ENCODE data around the gene NRXN3. TPM values are rescaled to one million over a fixed set of nuclear protein-coding genes. Genes with fewer than 3 reads are reported as not detected.

Gene NRXN3
- total RNA-seq, 1 experiment from 2014 or later, result not detected

- ChIA-PET CTCF (no interaction called here), POLR2A (ENCODE audit: unreplicated experiment) (no interaction called here)
- Histone ChIP-seq H3K4me2 (no peak overlapping the region), H3K27ac (no peak overlapping the region), H4K20me1 (ENCODE audit: insufficient read depth) (no peaks in the 10 kb centered on the region), H3K9me2 (ENCODE audit: insufficient read depth) (no peaks in the 10 kb centered on the region), H2AFZ (no peak overlapping the region), H3F3A (ENCODE audit: insufficient read depth, low read depth) (no peaks in the 10 kb centered on the region), H3K36me3 (ENCODE audit: low read depth) (no peaks in the 10 kb centered on the region), H3K4me3 (no peak overlapping the region), H3K79me2 (ENCODE audit: low read depth) (no peaks in the 10 kb centered on the region), H3K4me1 (replicated peaks; ENCODE audit: insufficient read depth) (no peaks in the 10 kb centered on the region), H3K9me3 (ENCODE audit: insufficient read depth, low read depth) (0 out of 2 replicates have a peak, but pooled peaks cover 2% of the 10 kb centered on the region), H3K27me3 (ENCODE audit: insufficient read depth, low read depth) (no peaks in the 10 kb centered on the region)
- intact Hi-C loops (cut with micrococcal nuclease; ENCODE audit: unreplicated experiment), result no loop called here
- TF ChIP-seq EZH2 (IDR thresholded peaks at IDR 0.05; ENCODE audit: low read depth) (no peak), CTCF (conservative IDR thresholded peaks at IDR 0.05) (no peak)
- no TSS peak for BruUV-seq (replicated peaks)
- no peak for DNase-seq
Observed at GRCh38 chr14:79734656-79735055, 1564.5 kb downstream of the NRXN3 start.

- no peak overlapping the region for H2AFZ ChIP-seq
- no peaks in the 10 kb centered on the region for H3K36me3 ChIP-seq (ENCODE audit: low read depth)
- H3K4me1 ChIP-seq (replicated peaks; ENCODE audit: insufficient read depth), result no peaks in the 10 kb centered on the region
- BruUV-seq (replicated peaks), result no TSS peak
- POLR2A ChIA-PET (ENCODE audit: unreplicated experiment), result no interaction called here
- H3K9me3 ChIP-seq (ENCODE audit: insufficient read depth, low read depth), result 0 out of 2 replicates have a peak, but pooled peaks cover 2% of the 10 kb centered on the region
- no peaks in the 10 kb centered on the region for H4K20me1 ChIP-seq (ENCODE audit: insufficient read depth)
- no peak for DNase-seq
- no peak overlapping the region for H3K4me3 ChIP-seq
- H3K79me2 ChIP-seq (ENCODE audit: low read depth), result no peaks in the 10 kb centered on the region
- H3K4me2 ChIP-seq, result no peak overlapping the region
- no peaks in the 10 kb centered on the region for H3K9me2 ChIP-seq (ENCODE audit: insufficient read depth)
- intact Hi-C loops (cut with micrococcal nuclease; ENCODE audit: unreplicated experiment), result no loop called here
- CTCF ChIA-PET, result no interaction called here
- H3K27ac ChIP-seq, result no peak overlapping the region
- H3F3A ChIP-seq (ENCODE audit: insufficient read depth, low read depth), result no peaks in the 10 kb centered on the region
- no peak for TF ChIP-seq EZH2 (IDR thresholded peaks at IDR 0.05; ENCODE audit: low read depth)
- TF ChIP-seq CTCF (conservative IDR thresholded peaks at IDR 0.05), result no peak
- H3K27me3 ChIP-seq (ENCODE audit: insufficient read depth, low read depth), result no peaks in the 10 kb centered on the region
Observed at GRCh38 chr14:79735121-79735520, 1564.9 kb downstream of the NRXN3 start.

GRCh38 chr14:79740066-79740601 lies 1570.0 kb downstream of the NRXN3 start:
- DNase-seq, result no peak
- no peaks in the 10 kb centered on the region for H3K36me3 ChIP-seq (ENCODE audit: low read depth)
- no TSS peak for BruUV-seq (replicated peaks)
- no peaks in the 10 kb centered on the region for H4K20me1 ChIP-seq (ENCODE audit: insufficient read depth)
- H3K27ac ChIP-seq, result no peak overlapping the region
- no peak for TF ChIP-seq CTCF (conservative IDR thresholded peaks at IDR 0.05)
- no peak for TF ChIP-seq EZH2 (IDR thresholded peaks at IDR 0.05; ENCODE audit: low read depth)
- H3K79me2 ChIP-seq (ENCODE audit: low read depth), result no peaks in the 10 kb centered on the region
- no peaks in the 10 kb centered on the region for H3K27me3 ChIP-seq (ENCODE audit: insufficient read depth, low read depth)
- no peak overlapping the region for H3K4me3 ChIP-seq
- no peaks in the 10 kb centered on the region for H3F3A ChIP-seq (ENCODE audit: insufficient read depth, low read depth)
- POLR2A ChIA-PET (ENCODE audit: unreplicated experiment), result no interaction called here
- H3K4me1 ChIP-seq (replicated peaks; ENCODE audit: insufficient read depth), result no peaks in the 10 kb centered on the region
- CTCF ChIA-PET, result no interaction called here
- no peaks in the 10 kb centered on the region for H3K9me2 ChIP-seq (ENCODE audit: insufficient read depth)
- intact Hi-C loops (cut with micrococcal nuclease; ENCODE audit: unreplicated experiment), result no loop called here
- no peak overlapping the region for H3K4me2 ChIP-seq
- 0 out of 2 replicates have a peak, but pooled peaks cover 2% of the 10 kb centered on the region for H3K9me3 ChIP-seq (ENCODE audit: insufficient read depth, low read depth)
- no peak overlapping the region for H2AFZ ChIP-seq

All from PC-9 (cell line).